CD8-positive, alpha-beta memory T cell (primary cell): ENCODE data around the gene PFN3. TPM values are rescaled to one million over a fixed set of nuclear protein-coding genes. Genes with fewer than 3 reads are reported as not detected.
A peak's percentile ranks its signal among the peaks of the same experiment; 100 is the strongest.
"Not testable (repeated sequence)": the region's sequence is repeated elsewhere in the genome, so short reads cannot be mapped to it uniquely, and the experiment has no call there.

Experiments
- CTCF ChIA-PET: fragments of 350-600 bp; sonication (Branson Sonifier 250); formaldehyde crosslinking; loops from one replicate; lab custom pipeline; 2021; ENCODE audit warnings: antibody characterized with exemption; lab: Charles Lee
- POLR2A ChIA-PET: fragments of 350-600 bp; sonication (Branson Sonifier 250); formaldehyde crosslinking; loops from one replicate; lab custom pipeline; 2021; ENCODE audit warnings: antibody characterized with exemption; lab: Charles Lee
- DNase-seq, 5 donors: peaks; one replicate each; pipeline versions ENCODE4 v3.0.0 to v3.0.0-alpha.2; 2020 to 2022; ENCODE audit warnings: mixed read lengths in 1 of 5
- H3K27ac ChIP-seq: one replicate; pipeline ENCODE4 v1.7.0; 2013; ENCODE audit warnings: low read depth, mild to moderate bottlenecking, low read length, moderate library complexity
- H3K27me3 ChIP-seq: 2 replicates; pipeline ENCODE4 v1.7.0; 2013; ENCODE audit warnings: low read length, mild to moderate bottlenecking; ENCODE audit not compliant: insufficient read depth, poor library complexity, severe bottlenecking
- H3K36me3 ChIP-seq: 2 replicates; pipeline ENCODE4 v1.7.0; 2013; ENCODE audit warnings: mild to moderate bottlenecking, low read length, moderate library complexity; ENCODE audit not compliant: insufficient read depth
- H3K4me1 ChIP-seq: 2 replicates; pipeline ENCODE4 v1.7.0; 2013; ENCODE audit warnings: mild to moderate bottlenecking, low read length, moderate library complexity; ENCODE audit not compliant: insufficient read depth
- H3K4me3 ChIP-seq: 2 replicates; pipeline ENCODE4 v1.7.0; 2013; ENCODE audit warnings: mild to moderate bottlenecking, low read length
- H3K9me3 ChIP-seq: 2 replicates; pipeline ENCODE4 v1.7.0; 2013; ENCODE audit warnings: mild to moderate bottlenecking, low read length
- H3K27ac Mint-ChIP-seq, 8 donors: one replicate each; pipeline ENCODE4 v1.8.0; 2020 to 2021; ENCODE audit warnings: mixed read lengths in 8 of 8, mild to moderate bottlenecking in 6 of 8, inconsistent platforms in 3 of 8, moderate library complexity in 3 of 8
- H3K27me3 Mint-ChIP-seq, 2 donors: one replicate each; pipeline ENCODE4 v1.8.0; 2020 to 2021; ENCODE audit warnings: mixed read lengths in 2 of 2, mild to moderate bottlenecking in 1 of 2, moderate library complexity in 1 of 2
- H3K36me3 Mint-ChIP-seq, 3 donors: one replicate each; pipeline ENCODE4 v1.8.0; 2020 to 2021; ENCODE audit warnings: mixed read lengths in 3 of 3, inconsistent platforms in 1 of 3, mild to moderate bottlenecking in 1 of 3
- H3K4me1 Mint-ChIP-seq, 3 donors: one replicate each; pipeline ENCODE4 v1.8.0; 2020 to 2021; ENCODE audit warnings: mixed read lengths in 3 of 3, inconsistent platforms in 1 of 3, mild to moderate bottlenecking in 1 of 3
- H3K4me3 Mint-ChIP-seq, 7 donors: one replicate each; pipeline ENCODE4 v1.8.0; 2020 to 2021; ENCODE audit warnings: mixed read lengths in 7 of 7, mild to moderate bottlenecking in 6 of 7, moderate library complexity in 4 of 7, inconsistent platforms in 2 of 7
- H3K9me3 Mint-ChIP-seq, 5 donors: one replicate each; pipeline ENCODE4 v1.8.0; 2020 to 2022; ENCODE audit warnings: mixed read lengths in 5 of 5, mild to moderate bottlenecking in 3 of 5, moderate library complexity in 2 of 5, inconsistent platforms in 1 of 5
- polyA plus RNA-seq: library from polyadenylated mRNA; unstranded; fragments of 300-500 nt; fragmentation: Illumina TruSeq; gene quantifications from one replicate; pipeline ENCODE4 v1.2.3, GENCODE V29; 2021
- total RNA-seq, 2 experiments: library from RNA; stranded (reverse); gene quantifications; one replicate each; pipeline ENCODE4 v1.2.3, GENCODE V29; 2021

Gene PFN3
- total and polyA plus RNA-seq, 3 experiments from 2014 or later = not detected

GRCh38 chr5:177382423-177383029 lies 17.9 kb downstream of the PFN3 start:
- H3K4me1 ChIP-seq = peaks cover 41% of the 10 kb centered on the region
- no peaks in the 10 kb centered on the region for H3K27me3 ChIP-seq
- ChIA-PET POLR2A (no interaction called here), CTCF (interaction anchor here (0.9 to 16.1 kb wide), 3 partner anchors 12 to 73 kb away, joined by 4 to 291 read pairs (median 50); partner anchors contain the start of gene PFN3)
- Mint-ChIP-seq H3K9me3 (no peaks in the 10 kb centered on the region), H3K36me3 (peaks cover 0 to 2% (median 0%) of the 10 kb centered on the region in 3 donors), H3K27me3 (peaks cover 0 to 2% of the 10 kb centered on the region in 2 donors), H3K4me1 (peaks cover 14 to 30% (median 16%) of the 10 kb centered on the region in 3 donors), H3K4me3 (no peak overlapping the region), H3K27ac (no peak overlapping the region)
- H3K9me3 ChIP-seq = no peaks in the 10 kb centered on the region
- no peak overlapping the region for H3K27ac ChIP-seq
- H3K36me3 ChIP-seq = no peaks in the 10 kb centered on the region
- DNase-seq = peak in 1 of 5 donors; percentile 39
- H3K4me3 ChIP-seq = no peak overlapping the region

DNA sequence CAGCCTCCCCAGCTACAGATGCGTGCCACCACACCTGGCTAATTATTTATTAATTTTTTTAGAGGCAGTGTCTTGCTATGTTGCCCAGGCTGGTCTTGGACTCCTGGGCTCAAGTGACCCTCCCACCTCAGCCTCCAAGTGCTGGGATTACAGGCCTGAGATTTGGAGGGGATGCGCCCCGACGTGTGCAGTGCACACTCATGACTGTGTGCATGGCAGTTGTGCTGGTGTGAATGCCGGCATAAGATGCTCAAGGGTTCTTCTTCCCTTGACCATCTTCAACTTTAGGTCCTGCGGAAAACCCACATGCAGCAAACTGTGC lies 19.7 kb downstream of the PFN3 start:
- H3K27me3 Mint-ChIP-seq = peaks cover 0 to 2% of the 10 kb centered on the region in 2 donors
- POLR2A ChIA-PET = interaction anchor here (0.7 to 1.8 kb wide), 2 partner anchors 9 kb away, joined by 4 to 7 read pairs; no protein-coding TSS in a partner anchor
- H3K4me1 ChIP-seq = peaks cover 37% of the 10 kb centered on the region
- no peak for DNase-seq
- no peaks in the 10 kb centered on the region for H3K9me3 ChIP-seq
- peaks cover 14 to 27% (median 16%) of the 10 kb centered on the region in 3 donors for H3K4me1 Mint-ChIP-seq
- no peak overlapping the region for H3K27ac Mint-ChIP-seq
- peaks cover 0 to 2% (median 0%) of the 10 kb centered on the region in 3 donors for H3K36me3 Mint-ChIP-seq
- CTCF ChIA-PET = interaction anchor here (1.8 to 16.1 kb wide), 3 partner anchors 9 to 23 kb away, joined by 6 to 291 read pairs (median 50); partner anchors contain the start of gene PFN3
- no peak overlapping the region for H3K27ac ChIP-seq
- no peaks in the 10 kb centered on the region for H3K27me3 ChIP-seq
- no peaks in the 10 kb centered on the region for H3K36me3 ChIP-seq
- H3K4me3 ChIP-seq = no peak overlapping the region
- H3K4me3 Mint-ChIP-seq = no peak overlapping the region
- no peaks in the 10 kb centered on the region for H3K9me3 Mint-ChIP-seq

GRCh38 chr5:177378884-177379883 lies 21.3 kb downstream of the PFN3 start:
- Mint-ChIP-seq H3K9me3 (no peaks in the 10 kb centered on the region), H3K4me1 (peaks cover 17 to 30% (median 18%) of the 10 kb centered on the region in 3 donors), H3K27me3 (peaks cover 0 to 2% of the 10 kb centered on the region in 2 donors), H3K4me3 (no peak overlapping the region), H3K27ac (peak overlapping the region in 7 of 8 donors; percentile 9 to 78 (median 42)), H3K36me3 (peaks cover 0 to 3% (median 2%) of the 10 kb centered on the region in 3 donors)
- no peak for DNase-seq
- Histone ChIP-seq H3K36me3 (no peaks in the 10 kb centered on the region), H3K9me3 (no peaks in the 10 kb centered on the region), H3K4me3 (no peak overlapping the region), H3K27me3 (no peaks in the 10 kb centered on the region), H3K4me1 (peaks cover 39% of the 10 kb centered on the region), H3K27ac (peak overlapping the region; percentile 55)
- POLR2A ChIA-PET = interaction anchor here (0.6 to 1.3 kb wide), 4 partner anchors 9 to 67 kb away, joined by 3 read pairs; no protein-coding TSS in a partner anchor
- CTCF ChIA-PET = interaction anchor here (0.7 to 9.5 kb wide), 12 partner anchors 8 to 122 kb away, joined by 3 to 50 read pairs (median 4); no protein-coding TSS in a partner anchor

- H3K9me3 ChIP-seq = no peaks in the 10 kb centered on the region
- H3K27ac Mint-ChIP-seq = peak overlapping the region in 3 of 8 donors; percentile 36 to 78 (median 73)
- no peak overlapping the region for H3K4me3 ChIP-seq
Measured at GRCh38 chr5:177377851-177378776, 22.3 kb downstream of the PFN3 start.

GRCh38 chr5:177376107-177376506 lies 24.4 kb downstream of the PFN3 start:
- H3K36me3 ChIP-seq = peaks cover 7% of the 10 kb centered on the region
- no peaks in the 10 kb centered on the region for H3K9me3 ChIP-seq
- no peak overlapping the region for H3K4me3 Mint-ChIP-seq
- peaks cover 0 to 22% (median 3%) of the 10 kb centered on the region in 3 donors for H3K36me3 Mint-ChIP-seq
- H3K9me3 Mint-ChIP-seq = no peaks in the 10 kb centered on the region
- H3K27me3 ChIP-seq = no peaks in the 10 kb centered on the region
- H3K27me3 Mint-ChIP-seq = no peaks in the 10 kb centered on the region
- peak overlapping the region in 7 of 8 donors; percentile 11 to 84 (median 47) for H3K27ac Mint-ChIP-seq
- ChIA-PET CTCF (interaction anchor here (1.1 to 4.5 kb wide), 4 partner anchors 14 to 126 kb away, joined by 3 to 32 read pairs (median 6); no protein-coding TSS in a partner anchor), POLR2A (no interaction called here)
- peaks cover 61% of the 10 kb centered on the region for H3K4me1 ChIP-seq
- H3K4me1 Mint-ChIP-seq = peaks cover 44 to 52% (median 49%) of the 10 kb centered on the region in 3 donors
- DNase-seq = no peak
- no peak overlapping the region for H3K4me3 ChIP-seq
- no peak overlapping the region for H3K27ac ChIP-seq

More at GRCh38 chr5:177377851-177378776, 22.3 kb downstream of the PFN3 start:
- ChIA-PET CTCF (interaction anchor here (0.8 to 9.5 kb wide), 11 partner anchors 7 to 124 kb away, joined by 3 to 50 read pairs (median 5); no protein-coding TSS in a partner anchor), POLR2A (interaction anchor here (1.1 kb wide), 1 partner anchor 68 kb away, joined by 3 read pairs; no protein-coding TSS in a partner anchor)
- H3K36me3 Mint-ChIP-seq = peaks cover 0 to 7% (median 2%) of the 10 kb centered on the region in 3 donors
- peaks cover 28 to 38% (median 29%) of the 10 kb centered on the region in 3 donors for H3K4me1 Mint-ChIP-seq
- no peaks in the 10 kb centered on the region for H3K27me3 Mint-ChIP-seq
- H3K27ac ChIP-seq = peak overlapping the region; percentile 55
- no peaks in the 10 kb centered on the region for H3K36me3 ChIP-seq
- peaks cover 49% of the 10 kb centered on the region for H3K4me1 ChIP-seq
- H3K27me3 ChIP-seq = no peaks in the 10 kb centered on the region
- no peak for DNase-seq
- no peaks in the 10 kb centered on the region for H3K9me3 Mint-ChIP-seq
- no peak overlapping the region for H3K4me3 Mint-ChIP-seq

DNA sequence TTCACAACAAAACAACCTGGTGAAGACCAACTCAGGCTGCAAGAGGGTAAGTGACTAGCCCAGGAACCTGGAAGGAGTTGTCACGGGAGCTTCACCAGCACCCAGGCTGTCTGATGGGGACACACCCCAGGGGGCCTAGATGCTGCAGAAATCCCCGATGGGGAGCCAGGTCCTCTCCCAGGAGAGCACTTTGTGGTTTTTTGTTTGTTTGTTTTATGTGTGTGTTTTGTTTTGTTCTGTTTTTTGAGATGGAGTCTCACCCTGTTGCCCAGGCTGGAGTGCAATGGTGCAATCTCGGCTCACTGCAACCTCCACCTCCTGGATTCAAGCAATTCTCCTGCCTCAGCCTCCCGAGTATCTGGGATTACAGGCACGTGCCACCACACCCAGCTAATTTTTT lies 24.9 kb downstream of the PFN3 start:
- H3K9me3 ChIP-seq, H3K4me3 ChIP-seq, H3K9me3 Mint-ChIP-seq, H3K4me3 Mint-ChIP-seq, POLR2A ChIA-PET, H3K27me3 ChIP-seq, H3K27ac ChIP-seq, H3K27me3 Mint-ChIP-seq, DNase-seq, H3K36me3 ChIP-seq: not testable (repeated sequence)
- CTCF ChIA-PET = interaction anchor here (2.3 to 12.7 kb wide), 3 partner anchors 15 to 82 kb away, joined by 5 to 136 read pairs (median 32); no protein-coding TSS in a partner anchor
- Mint-ChIP-seq H3K4me1 (peaks cover 44 to 56% (median 49%) of the 10 kb centered on the region in 3 donors), H3K36me3 (peaks cover 0 to 23% (median 3%) of the 10 kb centered on the region in 3 donors), H3K27ac (peak overlapping the region in 5 of 8 donors; percentile 65 to 96 (median 84))
- H3K4me1 ChIP-seq = peaks cover 62% of the 10 kb centered on the region
